Choroid plexus epithelial cell (primary cell): ENCODE results near the gene KRT77.
"Not testable (repeated sequence)": the region's sequence is repeated elsewhere in the genome, so short reads cannot be mapped to it uniquely, and the experiment has no call there.

ENCODE experiments used
- DNase-seq: peaks from one replicate; pipeline ENCODE4 v3.0.0-alpha.2; 2010; ENCODE audit warnings: low read depth
- H3K4me3 ChIP-seq: 2 replicates; pipeline ENCODE4 v1.5.1; 2011; ENCODE audit warnings: low read depth, mild to moderate bottlenecking, control low read depth, low read length, moderate library complexity
- CTCF ChIP-seq: conservative IDR thresholded peaks from 2 replicates; pipeline ENCODE4 v1.5.1; 2011; ENCODE audit warnings: low read depth, mild to moderate bottlenecking, control low read depth, inconsistent platforms, low read length, moderate library complexity

The KRT77 gene

GRCh38 chr12:52714887-52715281, 11.6 kb upstream of the KRT77 start:
- DNase-seq: no peak
- no peak for TF ChIP-seq CTCF
- H3K4me3 ChIP-seq: no peak overlapping the region

GRCh38 chr12:52713960-52714886, 10.9 kb upstream of the KRT77 start:
- DNase-seq: no peak
- no peak for TF ChIP-seq CTCF

GRCh38 chr12:52712122-52712521, 8.8 kb upstream of the KRT77 start:
- H3K4me3 ChIP-seq, DNase-seq: not testable (repeated sequence)

More at GRCh38 chr12:52713960-52714886, 10.9 kb upstream of the KRT77 start:
- no peak overlapping the region for H3K4me3 ChIP-seq

GRCh38 chr12:52710730-52711129, 7.4 kb upstream of the KRT77 start:
- no peak for DNase-seq
- no peak overlapping the region for H3K4me3 ChIP-seq
- TF ChIP-seq CTCF: no peak

- TF ChIP-seq CTCF: no peak
- no peak for DNase-seq
- no peak overlapping the region for H3K4me3 ChIP-seq
Observed at GRCh38 chr12:52708010-52708409, 4.7 kb upstream of the KRT77 start.

- no peak for TF ChIP-seq CTCF
- no peak overlapping the region for H3K4me3 ChIP-seq
- DNase-seq: no peak
Observed at GRCh38 chr12:52704464-52704863, 1.1 kb upstream of the KRT77 start.

GRCh38 chr12:52703878-52704277, 554 bp upstream of the KRT77 start:
- no peak for TF ChIP-seq CTCF
- DNase-seq: no peak
- H3K4me3 ChIP-seq: no peak overlapping the region
